Lower leg skin (tissue), 4 donors: ENCODE results near the gene WDR46. TPM values are rescaled to one million over a fixed set of nuclear protein-coding genes. Genes with fewer than 3 reads are reported as not detected.
A peak's percentile ranks its signal among the peaks of the same experiment; 100 is the strongest.

Source experiments
- DNase-seq, 2 donors: peaks; one replicate each; pipeline ENCODE4 v3.0.0-alpha.2; 2019; ENCODE audit warnings: low spot score in 2 of 2
- H3K4me3 ChIP-seq: fragments of 200-600 bp; sonication (generic); 2 replicates; pipeline ENCODE4 v1.5.1; 2017; ENCODE audit warnings: mild to moderate bottlenecking, low read depth; ENCODE audit not compliant: poor library complexity, severe bottlenecking
- POLR2A ChIP-seq, 2 donors: fragments of 450-650 bp; IDR thresholded peaks; one replicate each; pipeline ENCODE4 v1.6.1; 2016 to 2017; ENCODE audit warnings: antibody characterized with exemption in 2 of 2, mild to moderate bottlenecking in 1 of 2, moderate library complexity in 1 of 2
- WGBS, 2 donors: methylation state at CpG; one replicate each; pipeline ENCODE4 v1.1.5; 2018; 5-methylcytosine and 5-hydroxymethylcytosine counted together
- intact Hi-C: fragments of 100-400 bp; cut with DNase I; formaldehyde crosslinking; loops from one replicate; pipeline ENCODE4 v1.15.0; 2023; ENCODE audit warnings: low total_unique reads
- microRNA-seq, 2 donors: library from miRNA; unstranded; fragments of <30 nt; microRNA quantifications; one replicate each; pipeline ENCODE4, GENCODE V29; 2016; ENCODE audit warnings: borderline replicate concordance in 2 of 2, borderline number of aligned reads in 1 of 2
- total RNA-seq, 4 donors: library from RNA; depleted of rRNA; stranded (reverse); fragments of >200 nt; gene quantifications; one replicate each; pipeline ENCODE4 v1.1.0, GENCODE V29; 2016
- TF ChIP-seq, protein P1 (sequence below), 3 donors: fragments of 450-650 bp; IDR thresholded peaks; one replicate each; pipeline ENCODE4 v1.5.1; 2016; ENCODE audit warnings: antibody characterized with exemption in 3 of 3, mild to moderate bottlenecking in 3 of 3, moderate library complexity in 2 of 3

The WDR46 gene
- total RNA-seq, 4 donors from 2014 or later: 38.4 to 57.2 (median 47.0) TPM

GRCh38 chr6:33236328-33236727 is 52.7 kb downstream of the WDR46 start:
- H3K4me3 ChIP-seq: no peak overlapping the region
- TF ChIP-seq POLR2A (IDR thresholded peaks at IDR 0.05): no peak
- TF ChIP-seq, protein P1, sequence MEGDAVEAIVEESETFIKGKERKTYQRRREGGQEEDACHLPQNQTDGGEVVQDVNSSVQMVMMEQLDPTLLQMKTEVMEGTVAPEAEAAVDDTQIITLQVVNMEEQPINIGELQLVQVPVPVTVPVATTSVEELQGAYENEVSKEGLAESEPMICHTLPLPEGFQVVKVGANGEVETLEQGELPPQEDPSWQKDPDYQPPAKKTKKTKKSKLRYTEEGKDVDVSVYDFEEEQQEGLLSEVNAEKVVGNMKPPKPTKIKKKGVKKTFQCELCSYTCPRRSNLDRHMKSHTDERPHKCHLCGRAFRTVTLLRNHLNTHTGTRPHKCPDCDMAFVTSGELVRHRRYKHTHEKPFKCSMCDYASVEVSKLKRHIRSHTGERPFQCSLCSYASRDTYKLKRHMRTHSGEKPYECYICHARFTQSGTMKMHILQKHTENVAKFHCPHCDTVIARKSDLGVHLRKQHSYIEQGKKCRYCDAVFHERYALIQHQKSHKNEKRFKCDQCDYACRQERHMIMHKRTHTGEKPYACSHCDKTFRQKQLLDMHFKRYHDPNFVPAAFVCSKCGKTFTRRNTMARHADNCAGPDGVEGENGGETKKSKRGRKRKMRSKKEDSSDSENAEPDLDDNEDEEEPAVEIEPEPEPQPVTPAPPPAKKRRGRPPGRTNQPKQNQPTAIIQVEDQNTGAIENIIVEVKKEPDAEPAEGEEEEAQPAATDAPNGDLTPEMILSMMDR (IDR thresholded peaks at IDR 0.05): no peak
- no peak for DNase-seq
- intact Hi-C loops: no loop called here

- DNase-seq: peak in 1 of 2 donors; percentile 57
- no peak overlapping the region for H3K4me3 ChIP-seq
- intact Hi-C loops: no loop called here
- TF ChIP-seq, protein P1 (IDR thresholded peaks at IDR 0.05): no peak
- no peak for TF ChIP-seq POLR2A (IDR thresholded peaks at IDR 0.05)
- WGBS, 2 donors: 27 to 31% methylated on average over 6 of the region's 6 CpGs
These were observed 53.8 kb downstream of the WDR46 start for GRCh38 chr6:33235221-33235634.

Small RNA genes within 50 kb of the gene (microRNA-seq; reads per million reads assigned to microRNA genes)
- gene MIR6834 (0 reads per million in 2 donors), gene MIR6873 (0 to 0.57 reads per million in 2 donors)

Other genes with a start within 250 kb of the WDR46 start
- gene HLA-DPA1, start 215.6 kb downstream of the WDR46 start, total RNA-seq: 100 to 1,000 TPM in 2 of 4 donors, 10 to 100 TPM in 2; 57.1 to 127 (median 96.8) TPM
- 10 to 100 TPM; 48.1 to 84.0 (median 63.3) TPM for gene HLA-DPB1, start 213.2 kb downstream of the WDR46 start, total RNA-seq
- under 1 TPM; 0.16 to 0.30 (median 0.28) TPM for gene COL11A2, start 96.8 kb downstream of the WDR46 start, total RNA-seq
- 10 to 100 TPM; 17.8 to 27.3 (median 24.9) TPM for gene RXRB, start 88.6 kb downstream of the WDR46 start, total RNA-seq
- gene SLC39A7, start 88.4 kb downstream of the WDR46 start, total RNA-seq: 10 to 100 TPM; 35.4 to 52.7 (median 39.1) TPM
- 10 to 100 TPM; 39.3 to 49.5 (median 41.8) TPM for gene HSD17B8, start 84.6 kb downstream of the WDR46 start, total RNA-seq
- gene RING1, start 80.7 kb downstream of the WDR46 start, total RNA-seq: 10 to 100 TPM; 10.0 to 22.1 (median 13.7) TPM
- gene VPS52, start 17.4 kb downstream of the WDR46 start, total RNA-seq: 10 to 100 TPM; 33.3 to 51.0 (median 44.4) TPM
- gene RPS18, start 17.2 kb downstream of the WDR46 start, total RNA-seq: 1,000 to 10,000 TPM; 4,043 to 6,696 (median 6,204) TPM
- gene B3GALT4, start 12.1 kb downstream of the WDR46 start, total RNA-seq: 10 to 100 TPM; 24.8 to 31.0 (median 26.3) TPM
- 10 to 100 TPM; 22.6 to 36.3 (median 35.3) TPM for gene PFDN6, start 362 bp upstream of the WDR46 start, total RNA-seq
- gene RGL2, start 9.7 kb upstream of the WDR46 start, total RNA-seq: 10 to 100 TPM; 79.7 to 95.3 (median 84.4) TPM
- gene TAPBP, start 24.8 kb upstream of the WDR46 start, total RNA-seq: 100 to 1,000 TPM in 1 of 4 donors, 10 to 100 TPM in 3; 80.3 to 122 (median 92.0) TPM
- 10 to 100 TPM; 25.0 to 53.7 (median 35.8) TPM for gene ZBTB22, start 28.5 kb upstream of the WDR46 start, total RNA-seq
- 10 to 100 TPM; 41.2 to 45.4 (median 43.3) TPM for gene DAXX, start 33.7 kb upstream of the WDR46 start, total RNA-seq
- 10 to 100 TPM in 1 of 4 donors, 1 to 10 TPM in 3; 4.1 to 14.6 (median 9.3) TPM for gene KIFC1, start 102.6 kb upstream of the WDR46 start, total RNA-seq
- 10 to 100 TPM; 40.9 to 73.0 (median 64.8) TPM for gene PHF1, start 121.8 kb upstream of the WDR46 start, total RNA-seq
- gene CUTA, start 128.9 kb upstream of the WDR46 start, total RNA-seq: 100 to 1,000 TPM in 3 of 4 donors, 10 to 100 TPM in 1; 96.5 to 162 (median 153) TPM
- 10 to 100 TPM in 2 of 4 donors, 1 to 10 TPM in 2; 7.5 to 21.1 (median 9.4) TPM for gene SYNGAP1, start 130.8 kb upstream of the WDR46 start, total RNA-seq
- 1 to 10 TPM; 4.0 to 5.4 (median 4.6) TPM for gene ZBTB9, start 165.3 kb upstream of the WDR46 start, total RNA-seq